T-helper 17 cell (primary cell): ENCODE results near the gene ZMYM3. TPM values are rescaled to one million over a fixed set of nuclear protein-coding genes. Genes with fewer than 3 reads are reported as not detected.

Source experiments
- ATAC-seq: fragments of 150-1000 bp; cut with Tn5 transposase; 2 replicates; pipeline ENCODE4 v1.10.0; 2021; ENCODE audit warnings: mild to moderate bottlenecking, moderate library complexity
- DNase-seq, 3 donors: peaks; one replicate each; pipeline versions ENCODE4 v3.0.0 to v3.0.0-alpha.2; 2020 to 2021
- H3K9me3 ChIP-seq: one replicate; pipeline ENCODE4 v1.7.0; 2013; ENCODE audit warnings: low read length, mild to moderate bottlenecking; ENCODE audit not compliant: control insufficient read depth, poor library complexity, severe bottlenecking
- H3K27ac Mint-ChIP-seq: one replicate; pipeline ENCODE4 v1.8.0; 2022; ENCODE audit warnings: mild to moderate bottlenecking, moderate library complexity, mixed read lengths
- H3K27me3 Mint-ChIP-seq: one replicate; pipeline ENCODE4 v1.8.0; 2022; ENCODE audit warnings: mixed read lengths
- H3K36me3 Mint-ChIP-seq: one replicate; pipeline ENCODE4 v1.8.0; 2022; ENCODE audit warnings: low read depth, mixed read lengths
- H3K4me1 Mint-ChIP-seq: one replicate; pipeline ENCODE4 v1.8.0; 2022; ENCODE audit warnings: mild to moderate bottlenecking, mixed read lengths
- H3K4me3 Mint-ChIP-seq: one replicate; pipeline ENCODE4 v1.8.0; 2022; ENCODE audit warnings: mild to moderate bottlenecking, moderate library complexity, mixed read lengths
- total RNA-seq, 4 donors: library from RNA in 2 of 4; stranded (reverse) in 2 of 4; gene quantifications; one replicate each; pipeline ENCODE4 v1.2.3 and lab custom pipeline; 2022 to 2026

The ZMYM3 gene
- total RNA-seq, 2 donors from 2014 or later = 15.2 to 18.1 TPM

GRCh38 chrX:71244359-71245128 is 9.4 kb downstream of the ZMYM3 start:
- Mint-ChIP-seq H3K4me1 (no peaks in the 10 kb centered on the region), H3K27me3 (no peaks in the 10 kb centered on the region)
- no peak for ATAC-seq

GRCh38 chrX:71241301-71241700 is 12.6 kb downstream of the ZMYM3 start:
- no peak overlapping the region for H3K4me3 Mint-ChIP-seq
- no peaks in the 10 kb centered on the region for H3K27me3 Mint-ChIP-seq
- DNase-seq (no peak), ATAC-seq (no peak)
- peaks cover 6% of the 10 kb centered on the region for H3K36me3 Mint-ChIP-seq
- no peaks in the 10 kb centered on the region for H3K9me3 ChIP-seq
- no peaks in the 10 kb centered on the region for H3K4me1 Mint-ChIP-seq
- no peak overlapping the region for H3K27ac Mint-ChIP-seq

More at GRCh38 chrX:71244359-71245128, 9.4 kb downstream of the ZMYM3 start:
- H3K4me3 Mint-ChIP-seq = no peak overlapping the region
- H3K27ac Mint-ChIP-seq = no peak overlapping the region
- no peak for DNase-seq
- H3K9me3 ChIP-seq = no peaks in the 10 kb centered on the region
- peaks cover 8% of the 10 kb centered on the region for H3K36me3 Mint-ChIP-seq

GRCh38 chrX:71239781-71240180 is 14.2 kb downstream of the ZMYM3 start:
- no peak for ATAC-seq
- no peaks in the 10 kb centered on the region for H3K9me3 ChIP-seq
- H3K36me3 Mint-ChIP-seq = peaks cover 3% of the 10 kb centered on the region
- no peaks in the 10 kb centered on the region for H3K4me1 Mint-ChIP-seq
- no peak for DNase-seq
- H3K4me3 Mint-ChIP-seq = no peak overlapping the region
- no peaks in the 10 kb centered on the region for H3K27me3 Mint-ChIP-seq
- no peak overlapping the region for H3K27ac Mint-ChIP-seq

DNA sequence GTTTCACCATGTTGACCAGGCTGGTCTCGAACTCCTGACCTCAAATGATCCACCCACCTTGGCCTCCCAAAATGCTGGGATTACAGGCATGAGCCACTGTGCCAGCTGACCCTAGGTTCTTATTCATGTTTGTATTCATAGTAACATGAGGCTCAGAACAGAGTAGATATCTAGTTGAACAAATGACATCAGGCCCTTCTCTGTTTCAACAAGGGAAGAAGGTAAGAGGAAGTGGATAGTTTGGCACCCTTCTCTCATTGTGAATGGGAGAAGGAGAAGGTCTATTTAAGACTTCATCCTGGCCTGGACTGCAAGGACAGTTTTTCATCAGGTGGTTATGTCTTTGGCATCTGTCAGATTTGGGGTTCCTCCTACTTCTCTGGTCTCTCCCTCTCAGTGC is 17.1 kb downstream of the ZMYM3 start:
- H3K4me3 Mint-ChIP-seq = no peak overlapping the region
- no peaks in the 10 kb centered on the region for H3K27me3 Mint-ChIP-seq
- H3K27ac Mint-ChIP-seq = no peak overlapping the region
- DNase-seq (no peak), ATAC-seq (no peak)
- H3K36me3 Mint-ChIP-seq = no peaks in the 10 kb centered on the region
- no peaks in the 10 kb centered on the region for H3K9me3 ChIP-seq
- no peaks in the 10 kb centered on the region for H3K4me1 Mint-ChIP-seq

DNA sequence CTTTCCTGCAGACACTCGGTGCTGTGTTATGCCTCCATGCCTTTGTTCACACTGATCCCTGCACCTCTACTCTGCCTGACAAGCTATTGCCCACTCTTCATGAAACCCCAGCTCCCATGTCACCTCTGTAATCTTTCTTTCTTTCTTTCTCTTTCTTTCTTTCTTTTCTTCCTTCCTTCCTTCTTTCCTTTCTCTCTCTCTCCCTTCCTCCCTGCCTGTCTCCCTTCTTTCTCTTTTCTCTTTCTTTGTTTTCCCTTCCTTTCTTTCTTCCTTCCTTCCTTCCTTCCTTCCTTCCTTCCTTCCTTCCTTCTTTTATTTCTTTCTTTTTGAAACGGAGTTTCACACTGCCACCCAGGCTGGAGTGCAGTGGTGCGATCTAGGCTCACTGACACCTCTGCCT is 18.5 kb downstream of the ZMYM3 start:
- no peaks in the 10 kb centered on the region for H3K4me1 Mint-ChIP-seq
- DNase-seq = no peak
- no peaks in the 10 kb centered on the region for H3K36me3 Mint-ChIP-seq
- H3K27ac Mint-ChIP-seq = no peak overlapping the region
- H3K9me3 ChIP-seq = no peaks in the 10 kb centered on the region
- no peak for ATAC-seq
- H3K4me3 Mint-ChIP-seq = no peak overlapping the region
- no peaks in the 10 kb centered on the region for H3K27me3 Mint-ChIP-seq

DNA sequence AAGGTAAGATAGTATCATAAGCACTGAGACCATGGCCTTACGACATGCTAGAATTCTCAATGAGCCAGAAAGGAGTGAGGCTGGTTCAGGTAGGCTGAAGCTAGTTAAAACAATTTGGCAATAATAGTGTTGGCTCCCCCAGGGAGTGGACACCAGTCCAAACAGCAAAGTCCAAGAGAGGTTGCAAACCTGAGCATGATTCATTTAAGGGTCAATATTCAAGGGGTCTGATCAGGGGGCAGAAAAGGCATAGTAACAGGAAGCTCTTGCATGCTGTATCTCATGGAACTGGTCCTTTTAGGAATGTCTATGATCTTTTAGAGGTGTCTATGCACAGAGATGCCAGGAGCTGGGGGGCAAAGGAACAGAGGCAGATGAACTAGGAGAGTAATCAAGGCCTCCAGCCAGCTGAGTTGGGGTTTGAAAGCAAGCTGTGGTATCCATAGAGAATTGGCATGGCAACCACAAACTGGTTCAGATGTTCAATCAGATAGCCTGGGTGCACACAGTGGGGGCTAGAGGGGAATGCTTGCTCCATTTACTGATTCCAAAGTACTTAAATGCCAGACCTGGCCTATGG is 25.8 kb downstream of the ZMYM3 start:
- H3K27me3 Mint-ChIP-seq = no peaks in the 10 kb centered on the region
- no peak for ATAC-seq
- no peak overlapping the region for H3K4me3 Mint-ChIP-seq
- H3K36me3 Mint-ChIP-seq = no peaks in the 10 kb centered on the region
- DNase-seq = no peak
- H3K9me3 ChIP-seq = no peaks in the 10 kb centered on the region
- H3K4me1 Mint-ChIP-seq = no peaks in the 10 kb centered on the region
- H3K27ac Mint-ChIP-seq = no peak overlapping the region

DNA sequence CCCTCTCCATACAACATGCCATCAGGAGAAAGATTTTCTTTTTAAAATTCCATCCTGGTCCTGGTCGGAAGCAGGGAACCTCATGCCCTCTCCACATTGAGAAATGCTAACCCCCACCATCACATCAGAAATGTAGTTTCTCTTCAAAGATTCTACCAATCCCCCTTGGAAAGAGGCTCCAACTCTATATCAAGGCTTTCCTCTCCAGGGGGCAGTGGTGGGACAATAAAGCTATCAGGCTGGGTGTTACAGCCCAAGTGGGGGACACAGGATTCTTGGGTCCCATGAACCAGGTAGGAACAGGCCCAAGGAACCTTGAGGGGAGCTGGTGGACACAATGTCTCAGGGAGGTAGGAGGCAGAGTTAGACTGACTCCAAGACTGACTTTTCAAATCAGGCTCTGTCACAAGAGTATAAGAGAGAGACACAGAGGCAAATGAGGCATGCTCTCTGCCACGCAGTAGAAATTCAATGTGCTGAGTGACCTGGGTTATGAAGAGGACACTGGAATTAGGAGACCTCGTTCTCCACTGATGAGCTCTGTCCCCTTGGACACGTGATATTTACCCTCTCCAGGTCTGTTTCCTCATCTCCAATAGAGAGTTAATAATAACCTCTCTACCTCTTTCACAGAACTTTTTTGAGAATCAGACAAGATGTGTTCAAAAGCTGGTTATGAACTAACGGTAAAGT is 26.4 kb downstream of the ZMYM3 start:
- Mint-ChIP-seq H3K27me3 (no peaks in the 10 kb centered on the region), H3K27ac (no peak overlapping the region), H3K36me3 (no peaks in the 10 kb centered on the region), H3K4me1 (no peaks in the 10 kb centered on the region), H3K4me3 (no peak overlapping the region)
- DNase-seq = no peak
- no peaks in the 10 kb centered on the region for H3K9me3 ChIP-seq
- no peak for ATAC-seq

- Mint-ChIP-seq H3K27me3 (no peaks in the 10 kb centered on the region), H3K4me1 (no peaks in the 10 kb centered on the region), H3K4me3 (no peak overlapping the region), H3K27ac (no peak overlapping the region), H3K36me3 (no peaks in the 10 kb centered on the region)
- no peaks in the 10 kb centered on the region for H3K9me3 ChIP-seq
- ATAC-seq = no peak
- DNase-seq = no peak
Observed at GRCh38 chrX:71225676-71226075, 28.3 kb downstream of the ZMYM3 start.

DNA sequence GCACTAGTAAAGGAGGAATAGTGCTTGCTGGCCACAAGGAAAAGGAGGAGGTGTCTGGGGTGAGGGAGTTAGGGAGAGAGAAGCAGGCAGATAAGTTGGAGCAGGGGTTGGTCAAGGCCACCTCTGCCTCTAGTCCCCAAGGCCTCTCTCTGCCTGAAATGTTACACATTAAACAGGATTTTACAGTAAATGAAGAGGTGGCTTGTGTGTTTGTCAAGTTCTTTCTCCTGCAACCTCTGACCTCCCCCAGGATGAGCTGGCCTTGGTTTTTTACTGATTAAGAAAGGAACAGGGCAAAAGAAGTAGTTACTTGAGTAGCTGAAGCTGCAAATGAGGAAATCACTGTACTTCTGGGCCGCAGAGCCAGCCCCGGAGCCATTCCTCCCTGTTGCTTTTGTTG is 28.9 kb downstream of the ZMYM3 start:
- Mint-ChIP-seq H3K4me3 (no peak overlapping the region), H3K27ac (no peak overlapping the region), H3K36me3 (no peaks in the 10 kb centered on the region), H3K4me1 (no peaks in the 10 kb centered on the region), H3K27me3 (no peaks in the 10 kb centered on the region)
- DNase-seq (no peak), ATAC-seq (no peak)
- H3K9me3 ChIP-seq = no peaks in the 10 kb centered on the region

DNA sequence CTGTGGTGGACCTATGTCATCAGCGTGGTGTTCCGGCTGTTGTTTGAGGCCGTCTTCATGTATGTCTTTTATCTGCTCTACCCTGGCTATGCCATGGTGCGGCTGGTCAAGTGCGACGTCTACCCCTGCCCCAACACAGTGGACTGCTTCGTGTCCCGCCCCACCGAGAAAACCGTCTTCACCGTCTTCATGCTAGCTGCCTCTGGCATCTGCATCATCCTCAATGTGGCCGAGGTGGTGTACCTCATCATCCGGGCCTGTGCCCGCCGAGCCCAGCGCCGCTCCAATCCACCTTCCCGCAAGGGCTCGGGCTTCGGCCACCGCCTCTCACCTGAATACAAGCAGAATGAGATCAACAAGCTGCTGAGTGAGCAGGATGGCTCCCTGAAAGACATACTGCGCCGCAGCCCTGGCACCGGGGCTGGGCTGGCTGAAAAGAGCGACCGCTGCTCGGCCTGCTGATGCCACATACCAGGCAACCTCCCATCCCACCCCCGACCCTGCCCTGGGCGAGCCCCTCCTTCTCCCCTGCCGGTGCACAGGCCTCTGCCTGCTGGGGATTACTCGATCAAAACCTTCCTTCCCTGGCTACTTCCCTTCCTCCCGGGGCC is 29.7 kb downstream of the ZMYM3 start:
- DNase-seq (no peak), ATAC-seq (no peak)
- Mint-ChIP-seq H3K4me3 (no peak overlapping the region), H3K4me1 (no peaks in the 10 kb centered on the region), H3K27ac (no peak overlapping the region), H3K36me3 (no peaks in the 10 kb centered on the region), H3K27me3 (no peaks in the 10 kb centered on the region)
- H3K9me3 ChIP-seq = no peaks in the 10 kb centered on the region

DNA sequence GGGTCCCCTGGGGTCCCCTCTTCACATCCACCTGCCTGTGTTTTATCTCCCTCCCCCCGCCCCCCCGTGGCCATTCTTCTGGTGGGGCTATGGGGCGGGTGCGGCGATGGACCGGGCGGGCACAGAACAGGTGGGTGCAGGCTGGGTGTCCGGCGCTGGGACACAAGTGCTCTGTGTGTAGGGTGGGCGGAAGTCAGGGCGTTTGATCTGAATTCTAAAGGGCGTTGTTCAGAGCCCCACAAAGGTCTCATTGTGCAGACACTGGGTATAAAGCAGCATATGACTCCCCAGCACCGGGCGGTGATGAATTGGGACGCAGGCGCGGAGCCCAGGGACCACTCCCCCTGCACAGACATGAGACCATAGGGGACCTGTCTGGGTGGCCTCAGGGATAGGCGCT is 31.0 kb downstream of the ZMYM3 start, which contains the start of gene GJB1:
Gene GJB1, plus strand, starts transcription at position 296 of the 400 bp plus-strand sequence. CDS start 484 bp downstream, outside the sequence.
- H3K9me3 ChIP-seq = no peaks in the 10 kb centered on the region
- Mint-ChIP-seq H3K27ac (no peak within 1 kb of the TSS), H3K4me3 (no peak within 1 kb of the TSS), H3K27me3 (no peaks in the 10 kb centered on the region), H3K4me1 (no peaks in the 10 kb centered on the region), H3K36me3 (no peaks in the 10 kb centered on the region)
- ATAC-seq = no peak
- no peak for DNase-seq

DNA sequence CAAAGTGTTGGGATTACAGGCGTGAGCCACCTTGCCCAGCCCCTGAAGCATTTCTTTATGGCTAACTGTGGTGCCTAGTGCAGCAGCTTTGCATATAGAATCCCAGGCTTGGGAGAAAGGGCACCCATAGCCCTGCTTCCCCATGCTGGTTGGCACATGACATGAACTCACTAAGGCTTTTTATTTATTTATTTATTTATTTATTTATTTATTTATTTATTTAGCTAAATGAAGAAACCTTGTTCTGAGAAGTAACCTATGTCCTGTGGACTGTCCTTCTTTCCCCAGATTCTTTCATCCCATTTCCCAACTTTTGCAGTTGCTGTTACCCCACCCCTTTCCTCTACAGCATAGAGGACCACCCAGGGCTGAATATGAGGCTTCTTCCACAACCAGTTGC is 32.8 kb downstream of the ZMYM3 start:
- Mint-ChIP-seq H3K4me1 (no peaks in the 10 kb centered on the region), H3K36me3 (no peaks in the 10 kb centered on the region), H3K27ac (no peak overlapping the region), H3K27me3 (no peaks in the 10 kb centered on the region), H3K4me3 (no peak overlapping the region)
- no peaks in the 10 kb centered on the region for H3K9me3 ChIP-seq
- no peak for ATAC-seq
- no peak for DNase-seq

- H3K27me3 Mint-ChIP-seq = peaks cover 5% of the 10 kb centered on the region
- H3K27ac Mint-ChIP-seq = no peak overlapping the region
- ATAC-seq (no peak), DNase-seq (no peak)
- no peaks in the 10 kb centered on the region for H3K9me3 ChIP-seq
- H3K36me3 Mint-ChIP-seq = no peaks in the 10 kb centered on the region
- no peak overlapping the region for H3K4me3 Mint-ChIP-seq
- H3K4me1 Mint-ChIP-seq = no peaks in the 10 kb centered on the region
Observed at GRCh38 chrX:71217298-71217697, 36.6 kb downstream of the ZMYM3 start.
